Measurements from ENCODE around the gene SDK2. TPM values are rescaled to one million over a fixed set of nuclear protein-coding genes. Genes with fewer than 3 reads are reported as not detected.
"Not testable (repeated sequence)": the region's sequence is repeated elsewhere in the genome, so short reads cannot be mapped to it uniquely, and the experiment has no call there.

The SDK2 gene
- total and polyA plus RNA-seq, 9 donors, result 0.40 to 5.4 (median 0.96) TPM

DNA sequence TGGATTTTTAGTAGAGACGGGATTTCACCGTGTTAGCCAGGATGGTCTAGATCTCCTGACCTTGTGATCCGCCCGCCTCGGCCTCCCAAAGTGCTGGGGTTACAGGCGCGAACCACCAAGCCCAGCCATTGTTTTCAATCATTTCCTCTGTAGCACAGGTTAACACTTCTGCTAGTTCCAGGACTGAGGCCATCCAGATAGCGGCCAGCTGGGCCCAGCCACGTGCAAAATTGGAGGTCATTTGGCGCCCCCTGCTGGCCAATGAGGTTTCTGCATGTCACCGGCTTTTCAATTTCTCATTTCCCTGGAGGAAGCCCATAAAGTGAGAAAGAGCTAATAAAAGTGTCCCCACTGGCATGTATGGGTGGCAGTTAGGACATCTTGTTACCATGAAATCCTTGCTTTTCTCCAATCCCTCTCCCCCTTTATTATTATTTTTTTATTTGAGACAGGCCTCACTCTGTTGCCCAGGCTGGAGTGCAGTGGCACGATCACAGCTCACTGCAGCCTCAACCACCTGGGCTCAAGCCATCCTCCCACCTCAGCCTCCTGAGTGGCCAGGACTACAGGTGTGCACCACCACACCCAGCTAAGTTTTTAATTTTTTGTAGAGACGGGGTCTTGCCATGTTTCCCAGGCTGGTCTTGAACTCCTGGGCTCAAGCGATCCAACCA, 274.3 kb downstream of the SDK2 start:
- not testable (repeated sequence) for H3K27me3 ChIP-seq, H3K9me3 ChIP-seq, H3K4me3 ChIP-seq, H3K36me3 ChIP-seq, H3K27ac ChIP-seq
- 26 to 36% (median 30%) methylated on average over 14 of the region's 14 CpGs for WGBS, 3 donors
- intact Hi-C loops (cut with DNase I), result loop anchor here (2.0 to 10.0 kb wide), 5 partner anchors 55 to 645 kb away; partner anchors contain the start of genes CDC42EP4 (in 2 of the 4) and COG1 (in 1 of the 4)
- TF ChIP-seq, protein P1, sequence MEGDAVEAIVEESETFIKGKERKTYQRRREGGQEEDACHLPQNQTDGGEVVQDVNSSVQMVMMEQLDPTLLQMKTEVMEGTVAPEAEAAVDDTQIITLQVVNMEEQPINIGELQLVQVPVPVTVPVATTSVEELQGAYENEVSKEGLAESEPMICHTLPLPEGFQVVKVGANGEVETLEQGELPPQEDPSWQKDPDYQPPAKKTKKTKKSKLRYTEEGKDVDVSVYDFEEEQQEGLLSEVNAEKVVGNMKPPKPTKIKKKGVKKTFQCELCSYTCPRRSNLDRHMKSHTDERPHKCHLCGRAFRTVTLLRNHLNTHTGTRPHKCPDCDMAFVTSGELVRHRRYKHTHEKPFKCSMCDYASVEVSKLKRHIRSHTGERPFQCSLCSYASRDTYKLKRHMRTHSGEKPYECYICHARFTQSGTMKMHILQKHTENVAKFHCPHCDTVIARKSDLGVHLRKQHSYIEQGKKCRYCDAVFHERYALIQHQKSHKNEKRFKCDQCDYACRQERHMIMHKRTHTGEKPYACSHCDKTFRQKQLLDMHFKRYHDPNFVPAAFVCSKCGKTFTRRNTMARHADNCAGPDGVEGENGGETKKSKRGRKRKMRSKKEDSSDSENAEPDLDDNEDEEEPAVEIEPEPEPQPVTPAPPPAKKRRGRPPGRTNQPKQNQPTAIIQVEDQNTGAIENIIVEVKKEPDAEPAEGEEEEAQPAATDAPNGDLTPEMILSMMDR (IDR thresholded peaks at IDR 0.05), result peak; percentile 92 to 95 (median 94)
- peaks cover 16% of the 10 kb centered on the region for H3K4me1 ChIP-seq (ENCODE audit: insufficient read depth)
- peak; percentile 79 to 93 (median 90) for DNase-seq

DNA sequence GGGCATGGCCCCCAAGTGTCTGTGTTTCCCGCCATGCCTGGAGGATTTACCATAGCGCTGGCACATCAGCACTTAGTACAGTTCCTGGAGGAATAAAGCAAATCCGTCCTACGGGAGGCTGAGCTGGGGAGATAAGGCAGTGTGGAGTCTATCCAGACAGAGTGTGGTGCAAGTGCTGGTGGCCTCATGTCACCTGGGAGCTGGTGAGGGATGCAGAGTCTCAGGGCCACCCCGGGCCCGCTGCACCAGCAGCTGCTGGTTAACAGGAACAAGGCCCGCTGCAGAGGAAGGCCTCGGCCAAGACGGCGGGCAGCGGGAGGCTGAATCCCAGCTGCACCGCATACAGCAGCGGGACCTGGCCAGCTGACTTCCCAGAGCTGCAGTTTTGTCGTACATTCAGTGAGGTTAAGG, 275.1 kb downstream of the SDK2 start:
- Histone ChIP-seq H3K36me3 (no peaks in the 10 kb centered on the region), H3K27ac (no peak overlapping the region), H3K4me1 (ENCODE audit: insufficient read depth) (peaks cover 18% of the 10 kb centered on the region), H3K4me3 (no peak overlapping the region), H3K27me3 (no peaks in the 10 kb centered on the region), H3K9me3 (no peaks in the 10 kb centered on the region)
- WGBS, 3 donors, result 51 to 59% (median 54%) methylated on average over 13 to 14 of the region's 14 CpGs
- DNase-seq, result peak in 4 of 5 donors; percentile 47 to 62 (median 54)
- TF ChIP-seq, protein P1 (IDR thresholded peaks at IDR 0.05), result no peak
- TF ChIP-seq EP300 (IDR thresholded peaks at IDR 0.05) (no peak), POLR2A (IDR thresholded peaks at IDR 0.05) (no peak)
- intact Hi-C loops (cut with DNase I), result loop anchor here in 3 of 4 donors (2.0 to 10.0 kb wide), 3 partner anchors 54 to 112 kb away; partner anchors contain the start of gene CDC42EP4 (in 2 of the 3)

DNA sequence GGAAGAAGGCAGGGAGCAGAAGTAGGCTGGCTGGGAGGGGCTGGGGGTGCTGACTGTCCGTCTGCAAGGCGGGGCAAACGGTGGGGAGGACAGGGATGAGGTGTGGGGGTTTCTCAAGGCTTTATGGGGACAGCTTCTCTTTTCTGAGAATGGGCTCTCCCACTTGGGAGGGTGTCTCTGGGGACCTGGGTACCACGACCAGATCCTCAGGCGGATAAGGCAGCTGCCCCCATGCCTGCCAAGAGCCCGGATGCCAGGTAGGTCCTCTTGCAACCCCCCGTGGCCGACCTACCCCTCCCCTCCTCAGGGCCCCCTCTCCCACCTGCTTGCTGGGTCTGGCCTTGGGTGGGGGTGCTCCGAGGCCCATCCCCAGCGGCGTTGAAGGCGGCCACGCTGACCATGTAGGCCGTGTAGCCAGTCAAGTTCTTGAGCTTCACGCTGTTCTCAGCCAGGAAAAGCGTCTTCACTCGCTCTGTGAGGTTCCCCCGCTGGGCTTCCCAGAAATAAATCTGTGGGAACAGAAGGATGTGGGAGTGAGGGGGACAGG, 276.1 kb downstream of the SDK2 start:
- no peaks in the 10 kb centered on the region for H3K27me3 ChIP-seq
- DNase-seq, result no peak
- H3K36me3 ChIP-seq, result no peaks in the 10 kb centered on the region
- H3K9me3 ChIP-seq, result no peaks in the 10 kb centered on the region
- intact Hi-C loops (cut with DNase I), result loop anchor here in 3 of 4 donors (2.0 to 10.0 kb wide), 3 partner anchors 53 to 111 kb away; partner anchors contain the start of gene CDC42EP4 (in 2 of the 3)
- TF ChIP-seq POLR2A (IDR thresholded peaks at IDR 0.05) (no peak), EP300 (IDR thresholded peaks at IDR 0.05) (no peak)
- H3K4me1 ChIP-seq (ENCODE audit: insufficient read depth), result peaks cover 18% of the 10 kb centered on the region
- H3K4me3 ChIP-seq, result no peak overlapping the region
- WGBS, 3 donors, result 90 to 93% (median 90%) methylated on average over 18 of the region's 18 CpGs
- no peak overlapping the region for H3K27ac ChIP-seq

DNA sequence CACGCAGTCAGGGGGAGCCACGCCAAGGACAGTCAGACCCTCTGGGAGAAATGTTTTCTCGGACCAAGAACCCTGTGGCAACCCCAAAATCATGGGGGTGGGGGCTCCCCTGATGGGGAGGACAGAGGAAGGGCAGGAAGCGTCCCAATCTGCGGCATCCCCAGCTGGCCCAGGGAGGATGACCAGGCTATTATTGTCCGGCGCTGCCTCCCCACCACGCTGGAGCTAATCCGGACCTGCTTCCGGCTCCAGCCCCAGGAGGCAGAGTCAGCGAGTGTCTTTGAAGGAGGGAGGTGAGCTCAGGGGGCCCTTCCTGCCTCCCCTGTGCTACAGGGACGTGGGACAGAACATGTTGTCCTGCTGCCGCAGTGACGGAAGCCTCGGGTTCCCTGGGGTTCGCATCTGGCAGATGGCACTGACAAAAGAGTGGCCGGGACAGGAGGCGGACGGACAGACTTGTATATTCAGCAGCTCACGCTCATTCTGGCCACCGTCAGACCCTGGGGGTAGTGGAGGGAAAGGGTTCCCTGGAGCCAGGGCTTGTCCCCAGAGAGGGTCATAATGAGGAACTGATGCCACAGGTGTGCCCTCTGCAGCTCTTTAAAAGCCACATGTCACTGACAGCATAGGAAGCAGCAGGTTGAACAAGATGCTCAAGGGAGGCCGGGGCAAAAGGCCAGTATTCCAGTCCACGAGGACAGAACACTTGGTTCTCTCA, 278.2 kb downstream of the SDK2 start:
- DNase-seq, result peak; percentile 40 to 64 (median 52)
- Histone ChIP-seq H3K27ac (peak overlapping the region; percentile 50 to 64), H3K9me3 (no peaks in the 10 kb centered on the region), H3K4me1 (ENCODE audit: insufficient read depth) (peaks cover 18% of the 10 kb centered on the region), H3K4me3 (no peak overlapping the region), H3K27me3 (no peaks in the 10 kb centered on the region), H3K36me3 (no peaks in the 10 kb centered on the region)
- WGBS, 3 donors, result 51 to 61% (median 60%) methylated on average over 23 of the region's 23 CpGs
- TF ChIP-seq EP300 (IDR thresholded peaks at IDR 0.05) (no peak), POLR2A (IDR thresholded peaks at IDR 0.05) (no peak)
- TF ChIP-seq, protein P1 (IDR thresholded peaks at IDR 0.05), result no peak
- intact Hi-C loops (cut with DNase I), result loop anchor here in 2 of 4 donors (2.0 to 10.0 kb wide), 3 partner anchors 51 to 115 kb away; partner anchors contain the start of gene CDC42EP4 (in 2 of the 2)

All from ovary (tissue), 9 donors.